Body of pancreas (tissue), 4 donors: ENCODE data around the gene ADGRL4. TPM values are rescaled to one million over a fixed set of nuclear protein-coding genes. Genes with fewer than 3 reads are reported as not detected.
"Not testable (repeated sequence)": the region's sequence is repeated elsewhere in the genome, so short reads cannot be mapped to it uniquely, and the experiment has no call there.

ENCODE experiments used
- ATAC-seq: fragments of 150-250 bp; one replicate; pipeline ENCODE4 v1.9.1; 2016
- DNase-seq, 4 donors: peaks; one replicate each; pipeline ENCODE4 v3.0.0-alpha.2; 2019
- H3K27ac ChIP-seq, 4 donors: fragments of 200-600 bp; sonication (generic); 1 replicate in 3 of 4; 2 replicates in 1 of 4; pipeline versions ENCODE4 v1.5.1 to v1.6.1; 2016 to 2019; ENCODE audit warnings: mild to moderate bottlenecking in 1 of 4, mixed read lengths in 1 of 4, moderate library complexity in 1 of 4
- H3K27me3 ChIP-seq, 2 donors: fragments of 200-600 bp; sonication (generic); one replicate each; pipeline ENCODE4 v1.6.0; 2016; ENCODE audit warnings: mild to moderate bottlenecking in 1 of 2
- H3K36me3 ChIP-seq, 2 donors: fragments of 200-600 bp; sonication (generic); replicated peaks in 1 of 2; 2 replicates each; pipeline ENCODE4 v1.5.1; 2016; ENCODE audit warnings: low read depth in 2 of 2; ENCODE audit not compliant: insufficient read depth in 1 of 2
- H3K4me1 ChIP-seq: fragments of 200-600 bp; sonication (generic); one replicate; pipeline ENCODE4 v1.6.0; 2016
- H3K4me3 ChIP-seq, 2 donors: fragments of 200-600 bp; sonication (generic); 1 replicate in 1 of 2; 2 replicates in 1 of 2; pipeline ENCODE4 v1.5.1; 2016 to 2019
- H3K9me3 ChIP-seq, 3 donors: fragments of 200-600 bp; sonication (generic); 1 replicate in 2 of 3; 2 replicates in 1 of 3; pipeline ENCODE4 v1.5.1; 2016
- CTCF ChIP-seq, 7 experiments: fragments of 450-650 bp in 4 of 7; fragments of 200-600 bp in 3 of 7; sonication (generic) in 3 of 7; IDR thresholded peaks; one replicate each; pipeline ENCODE4 v1.5.1; 2016 to 2019; ENCODE audit warnings: antibody characterized with exemption in 7 of 7
- POLR2A ChIP-seq, 3 donors: fragments of 450-650 bp; IDR thresholded peaks; one replicate each; pipeline ENCODE4 v1.6.1; 2016; ENCODE audit warnings: antibody characterized with exemption in 3 of 3, mild to moderate bottlenecking in 2 of 3
- WGBS, 2 donors: methylation state at CpG; one replicate each; pipeline ENCODE4 v1.1.5; 2017; 5-methylcytosine and 5-hydroxymethylcytosine counted together
- intact Hi-C: fragments of 100-400 bp; cut with DNase I; formaldehyde crosslinking; loops from one replicate; pipeline ENCODE4 v1.15.1; 2023
- total RNA-seq, 2 donors: library from RNA; depleted of rRNA; stranded (reverse); fragments of >200 nt; gene quantifications; one replicate each; pipeline ENCODE4 v1.1.0, GENCODE V29; 2016

ADGRL4 gene
- total RNA-seq, 2 donors from 2014 or later = 4.3 to 6.2 TPM

DNA sequence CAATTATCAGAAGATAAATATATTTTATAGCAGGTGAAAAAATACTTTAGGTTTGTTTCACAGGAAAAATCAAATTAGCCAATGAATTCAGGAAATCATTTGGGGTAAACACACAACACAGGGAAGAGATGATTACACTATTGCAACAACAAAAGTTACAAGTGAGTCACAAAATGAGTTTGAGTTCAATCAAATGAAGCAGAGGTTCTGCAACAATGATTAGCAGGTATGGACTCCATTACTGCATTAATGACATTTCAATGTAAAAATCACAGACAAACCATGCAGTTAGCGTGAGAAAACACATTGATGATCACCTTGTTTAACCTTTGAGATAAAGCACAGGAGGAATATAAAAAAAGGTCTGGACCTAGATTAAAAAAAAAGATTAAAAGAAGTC is 9.7 kb downstream of the ADGRL4 start:
- WGBS, 2 donors = 46 to 52% methylated on average over 1 of the region's 1 CpG
- TF ChIP-seq CTCF (IDR thresholded peaks at IDR 0.05) (no peak), POLR2A (IDR thresholded peaks at IDR 0.05) (no peak)

DNA sequence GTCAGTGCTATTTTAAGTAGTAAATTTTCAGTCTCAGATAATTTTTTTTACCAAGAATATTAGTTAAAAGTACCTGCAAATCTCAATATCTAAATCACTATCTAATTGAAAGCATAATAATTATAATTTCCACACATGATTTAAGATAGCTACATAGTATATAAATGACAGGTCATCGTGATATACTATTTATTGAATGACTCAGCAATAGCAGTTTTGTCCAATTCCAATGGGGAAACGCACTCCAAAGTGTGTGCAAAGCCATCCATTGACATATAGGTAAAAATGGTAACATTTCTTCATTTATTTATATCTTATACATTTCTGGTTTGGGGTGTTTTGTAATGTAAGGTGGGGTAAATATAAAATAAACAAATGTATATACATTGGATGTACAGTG is 19.5 kb downstream of the ADGRL4 start:
- no peaks in the 10 kb centered on the region for H3K36me3 ChIP-seq
- TF ChIP-seq CTCF (IDR thresholded peaks at IDR 0.05) (no peak), POLR2A (IDR thresholded peaks at IDR 0.05) (no peak)

More for the DNA sequence above, 9.7 kb downstream of the ADGRL4 start:
- ATAC-seq (no peak), DNase-seq (no peak)
- Histone ChIP-seq H3K4me3 (no peak overlapping the region), H3K27ac (no peak overlapping the region), H3K27me3 (no peaks in the 10 kb centered on the region), H3K9me3 (no peaks in the 10 kb centered on the region), H3K36me3 (no peaks in the 10 kb centered on the region), H3K4me1 (no peaks in the 10 kb centered on the region)
- intact Hi-C loops = no loop called here

DNA sequence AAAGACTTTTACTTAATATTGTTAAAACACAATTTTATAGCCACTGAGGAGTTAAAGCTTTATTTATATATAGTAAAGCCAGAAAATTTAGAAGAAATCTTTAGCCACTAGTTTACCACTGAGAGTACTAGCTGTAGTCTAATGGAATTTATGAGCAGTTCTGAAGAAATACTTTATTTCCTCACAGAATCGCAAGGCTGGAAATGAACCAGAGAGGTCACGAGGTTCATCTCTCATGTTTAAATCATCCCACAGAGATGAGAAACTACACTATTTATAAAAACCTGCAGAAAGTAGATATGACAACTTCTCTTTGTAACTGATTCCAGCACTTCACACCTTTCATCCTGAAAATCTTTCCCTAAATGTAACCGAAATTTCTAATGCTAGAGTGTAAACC is 26.0 kb downstream of the ADGRL4 start:
- no peak for DNase-seq
- 53 to 69% methylated on average over 3 of the region's 3 CpGs for WGBS, 2 donors
- TF ChIP-seq POLR2A (IDR thresholded peaks at IDR 0.05) (no peak), CTCF (IDR thresholded peaks at IDR 0.05) (no peak)

More for the DNA sequence above, 19.5 kb downstream of the ADGRL4 start:
- Histone ChIP-seq H3K4me3 (no peak overlapping the region), H3K27me3 (no peaks in the 10 kb centered on the region), H3K4me1 (no peaks in the 10 kb centered on the region), H3K9me3 (no peaks in the 10 kb centered on the region), H3K27ac (no peak overlapping the region)
- intact Hi-C loops = no loop called here
- DNase-seq (no peak), ATAC-seq (no peak)
- WGBS, 2 donors = 43 to 52% methylated on average over 2 of the region's 2 CpGs

GRCh38 chr1:78972723-78973122 is 33.8 kb downstream of the ADGRL4 start:
- DNase-seq (no peak), ATAC-seq (no peak)
- 56 to 65% methylated on average over 2 of the region's 2 CpGs for WGBS, 2 donors
- no peak overlapping the region for H3K27ac ChIP-seq
- no peak for TF ChIP-seq POLR2A (IDR thresholded peaks at IDR 0.05)
- no peak for TF ChIP-seq CTCF (IDR thresholded peaks at IDR 0.05)
- H3K27me3 ChIP-seq = no peaks in the 10 kb centered on the region
- H3K9me3 ChIP-seq = no peaks in the 10 kb centered on the region
- no peaks in the 10 kb centered on the region for H3K4me1 ChIP-seq
- H3K4me3 ChIP-seq = no peak overlapping the region
- no peaks in the 10 kb centered on the region for H3K36me3 ChIP-seq
- intact Hi-C loops = no loop called here

More for the DNA sequence above, 26.0 kb downstream of the ADGRL4 start:
- Histone ChIP-seq H3K27me3 (no peaks in the 10 kb centered on the region), H3K36me3 (no peaks in the 10 kb centered on the region), H3K9me3 (no peaks in the 10 kb centered on the region), H3K27ac (no peak overlapping the region), H3K4me1 (no peaks in the 10 kb centered on the region), H3K4me3 (no peak overlapping the region)
- no peak for ATAC-seq
- intact Hi-C loops = no loop called here

DNA sequence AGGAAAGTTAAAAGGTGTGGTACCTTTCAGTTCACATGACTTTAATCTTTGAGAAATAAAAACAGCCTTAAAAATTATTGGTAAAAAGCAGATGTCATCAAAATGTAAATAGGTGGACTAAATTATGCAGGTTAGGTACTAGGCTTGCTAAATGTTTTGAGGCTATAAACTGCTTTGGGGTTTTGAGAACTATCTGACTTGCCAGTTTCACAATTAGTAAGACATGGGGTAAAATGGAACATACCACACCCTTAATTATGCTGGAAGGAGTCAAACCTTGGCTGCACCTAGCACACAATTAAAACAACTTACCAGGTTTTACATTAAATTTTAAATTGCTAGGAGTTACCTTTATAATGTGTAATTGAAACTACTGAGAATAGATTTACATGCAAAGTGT is 39.4 kb downstream of the ADGRL4 start:
- H3K27me3 ChIP-seq, ATAC-seq, intact Hi-C loops, H3K9me3 ChIP-seq, H3K36me3 ChIP-seq, H3K4me3 ChIP-seq, DNase-seq, H3K4me1 ChIP-seq, H3K27ac ChIP-seq: not testable (repeated sequence)
